Cardiac atrium fibroblast (primary cell): Measurements from ENCODE around the gene RAB13. TPM values are rescaled to one million over a fixed set of nuclear protein-coding genes. Genes with fewer than 3 reads are reported as not detected.

ENCODE experiments used
- total RNA-seq: library from RNA; depleted of rRNA; stranded (reverse); fragments of >200 nt; gene quantifications from 2 replicates; pipeline ENCODE4 v1.2.3, GENCODE V29; 2015

Gene RAB13
- total RNA-seq: 52.4 and 54.3 TPM in 2 replicates

GRCh38 chr1:153985941-153986761 lies at the start of gene RAB13:
Gene RAB13 (minus strand): TSS chr1:153986339. CDS start chr1:153986236, 103 bp downstream.

GRCh38 chr1:153990468-153991150 lies 4.5 kb upstream of the RAB13 start, which contains the start of gene RPS27:
Gene RPS27 (plus strand): TSS chr1:153990762. CDS start chr1:153990797, 35 bp downstream.

GRCh38 chr1:153977250-153978240 lies 8.6 kb downstream of the RAB13 start, which contains the start of gene JTB:
Gene JTB (minus strand): TSS chr1:153977674. CDS start chr1:153977252, 422 bp downstream.

GRCh38 chr1:153967107-153967999 lies 18.8 kb downstream of the RAB13 start, which contains the start of gene CREB3L4:
Gene CREB3L4 (plus strand): TSS chr1:153967902. CDS start chr1:153968526, 624 bp downstream.

GRCh38 chr1:153963030-153963849 lies 22.9 kb downstream of the RAB13 start, which contains the start of gene SLC39A1:
Gene SLC39A1 (minus strand): TSS chr1:153963537. CDS start chr1:153962715, 822 bp downstream.

GRCh38 chr1:153958111-153958960 lies 27.8 kb downstream of the RAB13 start, which contains the start of gene CRTC2:
Gene CRTC2 (minus strand): TSS chr1:153958612. CDS start chr1:153958497, 115 bp downstream.

GRCh38 chr1:153946622-153947241 lies 39.4 kb downstream of the RAB13 start, which contains the start of gene DENND4B:
Gene DENND4B (minus strand): TSS chr1:153946718. CDS start chr1:153944374, 2,344 bp downstream.

Other genes starting within 250 kb of the RAB13 start
- 19.1 and 19.5 TPM in 2 replicates for gene SLC27A3, start 210.9 kb downstream of the RAB13 start, total RNA-seq
- 2.3 and 4.4 TPM in 2 replicates for gene GATAD2B, start 63.4 kb downstream of the RAB13 start, total RNA-seq
- gene DENND4B, start 39.6 kb downstream of the RAB13 start, total RNA-seq: 6.8 and 7.4 TPM in 2 replicates
- gene CRTC2, start 27.7 kb downstream of the RAB13 start, total RNA-seq: 7.2 and 13.1 TPM in 2 replicates
- 91.7 and 96.9 TPM in 2 replicates for gene SLC39A1, start 22.8 kb downstream of the RAB13 start, total RNA-seq
- gene CREB3L4, start 18.4 kb downstream of the RAB13 start, total RNA-seq: 1.8 and 2.9 TPM in 2 replicates
- 208 and 220 TPM in 2 replicates for gene JTB, start 8.7 kb downstream of the RAB13 start, total RNA-seq
- gene RPS27, start 4.4 kb upstream of the RAB13 start, total RNA-seq: 2,395 and 2,737 TPM in 2 replicates
- gene NUP210L, start 168.7 kb upstream of the RAB13 start, total RNA-seq: not detected in 2 replicates
- 447 and 499 TPM in 2 replicates for gene TPM3, start 205.8 kb upstream of the RAB13 start, total RNA-seq
- gene CFAP141, start 220.0 kb upstream of the RAB13 start, total RNA-seq: not detected in 2 replicates
- 76.2 and 78.2 TPM in 2 replicates for gene UBAP2L, start 234.6 kb upstream of the RAB13 start, total RNA-seq